IPS DF 19.7 (cell line): ENCODE data around the gene PTPRT.

Source experiments
- DNase-seq: peaks from one replicate; pipeline ENCODE4 v3.0.0-alpha.2; 2013; ENCODE audit warnings: low read depth, low spot score

Gene PTPRT

DNA sequence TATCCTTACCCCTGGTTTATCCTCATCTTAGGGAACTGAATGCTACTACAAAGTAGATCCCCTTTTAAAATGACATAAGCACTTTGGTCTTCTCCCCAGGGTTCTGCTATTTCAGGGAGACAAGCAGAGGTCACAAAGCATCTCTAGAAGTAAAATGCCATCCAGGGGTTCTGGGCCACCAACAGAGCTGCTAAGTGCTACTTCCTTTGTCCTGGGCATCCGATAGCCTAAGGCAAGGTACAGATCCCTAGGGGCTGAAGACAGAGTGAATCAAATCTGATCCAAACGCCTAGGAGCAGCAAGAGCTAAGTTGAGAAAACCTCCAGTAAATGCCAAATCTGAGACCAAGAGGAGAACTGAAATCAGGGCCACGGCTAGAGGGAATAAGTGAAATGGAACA lies 161.2 kb downstream of the PTPRT start:
- DNase-seq = no peak

DNA sequence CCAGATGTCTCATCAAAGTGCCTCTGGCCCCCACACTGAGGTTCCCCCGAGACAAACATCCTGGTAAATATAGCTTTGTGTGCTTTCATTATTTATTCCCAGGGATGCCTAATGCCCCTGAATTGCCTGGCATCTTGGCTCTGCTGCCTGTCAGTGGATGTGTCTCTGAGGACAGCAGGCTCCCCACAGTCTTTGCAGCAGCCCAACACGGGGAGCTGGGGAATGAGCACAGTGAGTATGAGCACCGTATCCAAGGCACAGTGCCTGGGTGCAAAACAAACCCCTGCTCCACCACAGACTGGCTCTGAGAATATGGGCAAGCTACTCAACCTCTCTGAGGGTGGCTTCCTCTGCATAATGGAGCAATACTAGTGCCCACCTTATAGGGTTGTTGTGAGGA lies 165.9 kb downstream of the PTPRT start:
- DNase-seq = no peak

GRCh38 chr20:43022568-43022967 lies 167.1 kb downstream of the PTPRT start:
- DNase-seq = no peak

- DNase-seq = no peak
Measured at GRCh38 chr20:43022081-43022480, 167.6 kb downstream of the PTPRT start.

GRCh38 chr20:43017241-43018030 lies 172.3 kb downstream of the PTPRT start:
- no peak for DNase-seq

DNA sequence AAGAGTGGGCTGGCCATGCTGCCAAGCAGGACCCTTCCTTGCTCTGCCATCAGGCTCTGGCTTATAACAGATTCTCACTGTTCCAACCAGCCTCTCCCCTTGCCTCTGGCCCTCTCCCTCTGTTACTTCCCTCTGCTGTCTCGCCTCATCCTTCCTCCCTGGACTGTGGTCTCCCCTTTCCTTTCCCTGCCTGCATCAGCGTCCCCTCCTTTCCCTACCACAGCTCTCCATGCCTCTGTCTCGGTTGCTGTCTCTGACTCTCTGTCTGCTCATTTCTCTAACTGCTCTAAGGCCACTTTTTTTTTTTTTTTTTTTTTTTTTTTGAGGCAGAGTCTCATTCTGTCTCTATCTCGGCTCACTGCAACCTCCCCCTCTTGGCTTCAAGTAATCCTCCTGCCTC lies 173.4 kb downstream of the PTPRT start:
- no peak for DNase-seq

DNA sequence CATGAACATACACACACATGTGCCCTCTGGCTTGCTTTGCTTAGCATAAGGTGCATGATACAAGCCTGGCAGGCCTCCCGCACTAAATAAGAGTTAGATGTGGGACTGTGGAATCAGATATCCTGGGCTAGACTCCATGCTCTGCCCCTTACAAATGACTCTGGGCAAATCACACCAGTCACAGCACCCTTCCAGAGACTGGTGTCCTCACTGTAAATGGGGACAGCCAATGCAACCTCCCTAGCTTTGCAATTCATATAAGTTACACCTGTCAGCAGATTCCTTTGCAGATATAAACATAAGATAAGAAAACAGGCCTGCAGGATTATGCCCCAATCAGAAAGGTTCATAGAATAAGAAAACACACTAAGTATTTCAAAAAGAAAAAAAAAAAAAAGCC lies 174.1 kb downstream of the PTPRT start:
- no peak for DNase-seq

GRCh38 chr20:43014206-43014605 lies 175.5 kb downstream of the PTPRT start:
- no peak for DNase-seq

GRCh38 chr20:43011491-43011890 lies 178.2 kb downstream of the PTPRT start:
- DNase-seq = no peak

DNA sequence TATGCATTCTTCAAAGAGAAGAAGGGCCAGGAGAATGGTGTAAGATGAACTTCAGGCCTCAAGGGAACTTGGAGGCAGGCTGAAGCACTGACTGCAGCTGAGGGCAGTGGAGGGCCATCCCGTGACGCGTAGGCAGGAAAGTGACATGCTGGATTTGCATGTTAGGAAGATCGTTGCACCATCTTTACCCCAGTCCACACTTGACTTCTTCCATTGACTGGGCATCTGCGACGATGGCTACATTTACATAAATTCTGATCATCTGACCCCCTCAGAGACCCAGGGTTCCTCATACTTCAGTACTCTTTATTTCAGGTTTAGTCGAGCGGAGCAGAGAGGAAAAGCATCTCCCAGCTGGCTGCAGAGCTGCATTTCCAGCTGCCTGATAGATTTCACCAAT lies 180.2 kb downstream of the PTPRT start:
- no peak for DNase-seq

- no peak for DNase-seq
Measured at GRCh38 chr20:43007525-43007924, 182.2 kb downstream of the PTPRT start.

DNA sequence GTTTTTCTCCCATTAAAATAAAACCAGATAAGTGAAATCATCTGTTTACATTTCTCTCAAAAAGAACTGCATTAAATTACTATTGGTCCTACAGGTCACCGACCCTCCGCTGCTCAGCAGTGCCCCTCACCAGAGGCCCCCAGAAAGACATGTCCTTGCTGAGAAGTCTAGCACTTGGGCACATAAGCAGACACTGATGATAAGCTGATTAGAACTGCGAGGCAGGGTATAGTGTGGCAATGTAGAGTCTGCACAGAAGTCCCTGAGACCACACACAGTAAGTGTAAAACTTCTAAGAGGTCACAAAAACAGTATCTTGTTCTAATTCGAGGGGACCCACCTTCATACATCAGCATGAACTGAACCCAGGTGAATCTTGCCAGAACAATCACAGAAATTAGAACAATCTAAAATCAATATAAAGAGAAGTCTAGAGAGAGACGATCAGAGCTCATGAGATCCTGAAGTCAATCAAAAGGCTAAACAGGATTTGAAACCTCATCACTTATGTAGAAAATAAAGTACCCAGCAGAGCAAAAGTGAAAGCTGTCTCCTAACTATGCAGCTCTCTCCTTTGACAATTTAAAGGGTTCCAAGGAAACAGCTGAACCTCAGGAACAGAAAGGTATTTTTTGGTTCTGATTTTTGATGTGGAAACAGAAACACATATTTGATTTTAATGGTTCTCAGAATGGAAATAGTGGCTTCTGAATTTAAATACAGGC lies 182.9 kb downstream of the PTPRT start:
- DNase-seq = no peak

DNA sequence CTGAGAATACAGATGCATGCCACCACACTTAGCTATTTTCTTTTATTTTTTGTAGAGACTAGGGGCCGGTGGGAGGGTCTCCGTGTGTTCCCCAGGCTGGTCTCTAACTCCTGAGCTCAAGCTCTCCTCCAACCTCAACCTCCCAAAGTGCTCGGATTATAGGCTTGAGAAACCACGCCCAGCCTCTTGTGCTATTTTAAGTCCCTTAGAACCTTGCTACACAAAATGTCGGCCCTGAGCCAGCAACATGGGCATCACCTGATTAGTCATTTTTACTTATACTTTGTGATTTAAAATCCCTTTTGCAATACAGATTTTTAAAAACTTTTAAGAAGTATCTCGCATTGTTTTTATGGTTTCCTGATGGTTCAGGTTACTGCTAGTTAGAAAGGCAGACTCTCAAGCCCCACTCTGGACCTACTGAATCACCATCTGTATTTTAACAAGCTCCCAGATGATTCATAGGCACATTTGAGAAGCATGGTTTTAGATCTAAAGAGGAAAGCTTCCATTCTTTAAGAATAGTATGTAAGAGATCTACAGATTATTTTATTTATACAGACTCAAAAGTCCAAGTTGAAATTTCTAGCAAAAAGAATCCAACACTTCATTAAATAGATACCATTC lies 186.3 kb downstream of the PTPRT start:
- DNase-seq = no peak

- DNase-seq = no peak
Measured at GRCh38 chr20:42996141-42996540, 193.6 kb downstream of the PTPRT start.

DNA sequence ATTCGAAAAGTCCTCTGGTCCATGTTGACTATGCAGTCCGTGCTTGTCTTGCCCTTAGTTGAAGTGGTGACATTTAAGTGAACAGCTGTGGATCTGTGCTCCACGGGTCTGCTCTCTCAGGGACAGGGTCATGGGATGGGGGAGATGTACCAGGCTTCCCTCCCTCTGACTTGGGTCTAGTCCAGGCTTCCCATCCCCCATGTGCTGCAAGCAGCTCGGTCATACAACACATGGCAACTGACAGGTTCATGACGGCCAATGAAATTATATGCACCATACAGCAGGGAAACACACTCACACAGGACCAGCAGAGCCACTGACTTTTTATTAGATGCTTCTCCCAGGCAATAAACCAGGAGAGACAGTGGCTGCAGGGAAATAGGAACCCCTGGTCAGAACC lies 201.4 kb downstream of the PTPRT start:
- no peak for DNase-seq

- DNase-seq = no peak
Measured at GRCh38 chr20:42987376-42988114, 202.2 kb downstream of the PTPRT start.

DNA sequence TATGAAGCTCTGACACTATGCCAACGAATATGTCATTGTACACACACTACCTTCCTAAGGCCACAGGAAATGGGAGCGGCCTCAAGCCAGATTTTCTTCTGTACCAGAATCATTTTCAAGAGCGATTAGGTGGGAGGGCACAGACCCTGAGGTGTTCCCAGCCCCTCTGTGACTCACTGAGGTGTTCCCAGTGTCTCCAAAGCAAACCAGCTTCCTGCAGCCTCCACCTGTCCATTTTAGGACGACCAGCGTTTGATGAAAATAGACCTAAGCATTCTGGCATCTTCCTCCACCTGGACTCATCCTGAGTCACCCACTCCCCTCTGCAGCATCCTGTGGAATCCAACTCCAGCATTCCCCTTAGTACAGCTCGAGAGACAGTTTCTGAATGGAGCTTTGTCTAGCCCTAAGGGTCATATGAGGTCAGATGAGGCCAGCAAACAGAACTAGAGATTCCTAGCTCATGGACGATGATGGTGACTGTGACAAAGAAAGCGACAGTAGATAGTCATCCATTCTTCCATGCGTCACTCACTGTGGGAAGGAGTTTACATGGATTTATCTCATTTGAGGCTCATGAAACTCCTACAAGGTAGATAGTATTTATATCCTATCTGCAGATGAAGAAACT lies 203.4 kb downstream of the PTPRT start:
- no peak for DNase-seq

DNA sequence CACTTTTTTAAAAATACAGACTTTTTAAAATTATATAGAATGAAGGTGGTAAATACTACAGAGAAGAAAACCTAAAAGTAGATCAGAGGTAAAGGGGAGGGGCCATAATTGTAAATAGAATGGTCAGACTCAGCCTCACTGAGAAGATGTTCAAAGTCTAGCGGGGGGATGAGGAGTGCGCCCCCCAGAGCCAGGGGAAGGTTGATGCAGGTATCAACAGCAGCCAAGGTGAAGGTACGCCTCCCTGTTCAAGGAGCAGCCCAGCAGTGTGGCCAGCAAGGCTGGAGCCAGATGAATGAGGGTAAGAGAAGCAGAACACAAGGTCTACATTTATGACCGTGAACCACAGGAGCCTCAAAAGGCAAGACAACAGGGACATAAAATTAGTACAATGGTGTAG lies 204.1 kb downstream of the PTPRT start:
- no peak for DNase-seq

GRCh38 chr20:42982218-42982617 lies 207.5 kb downstream of the PTPRT start:
- no peak for DNase-seq

GRCh38 chr20:42981253-42981652 lies 208.5 kb downstream of the PTPRT start:
- no peak for DNase-seq

GRCh38 chr20:42979720-42980119 lies 210.0 kb downstream of the PTPRT start:
- no peak for DNase-seq
